ENCODE measurements around the gene AGTPBP1.

Gene AGTPBP1

GRCh38 chr9:85716031-85716877 is 25.5 kb downstream of the AGTPBP1 start:
- DNase-seq, result peak; percentile 82 to 86

GRCh38 chr9:85715587-85715986 is 26.2 kb downstream of the AGTPBP1 start:
- DNase-seq, result peak; percentile 95

GRCh38 chr9:85713897-85714296 is 27.9 kb downstream of the AGTPBP1 start:
- DNase-seq, result no peak

GRCh38 chr9:85704744-85705143 is 37.0 kb downstream of the AGTPBP1 start:
- DNase-seq, result no peak

- no peak for DNase-seq
Observed at GRCh38 chr9:85703398-85703797, 38.4 kb downstream of the AGTPBP1 start.

- DNase-seq, result peak; percentile 32 to 35
Observed at GRCh38 chr9:85702726-85703289, 38.9 kb downstream of the AGTPBP1 start.

- no peak for DNase-seq
Observed at GRCh38 chr9:85702191-85702590, 39.6 kb downstream of the AGTPBP1 start.

- DNase-seq, result peak in 1 of 2 experiments; percentile 8
Observed at GRCh38 chr9:85700330-85700729, 41.4 kb downstream of the AGTPBP1 start.

- no peak for DNase-seq
Observed at GRCh38 chr9:85688361-85688760, 53.4 kb downstream of the AGTPBP1 start.

GRCh38 chr9:85685081-85685480 is 56.7 kb downstream of the AGTPBP1 start:
- DNase-seq, result no peak

GRCh38 chr9:85676790-85677189 is 65.0 kb downstream of the AGTPBP1 start:
- no peak for DNase-seq

GRCh38 chr9:85667374-85667773 is 74.4 kb downstream of the AGTPBP1 start:
- DNase-seq, result no peak

GRCh38 chr9:85666086-85666485 is 75.7 kb downstream of the AGTPBP1 start:
- DNase-seq, result no peak

GRCh38 chr9:85662573-85662972 is 79.2 kb downstream of the AGTPBP1 start:
- peak; percentile 14 to 16 for DNase-seq

GRCh38 chr9:85658716-85659115 is 83.0 kb downstream of the AGTPBP1 start:
- DNase-seq, result no peak

GRCh38 chr9:85653153-85653552 is 88.6 kb downstream of the AGTPBP1 start:
- DNase-seq, result no peak

GRCh38 chr9:85647571-85647970 is 94.2 kb downstream of the AGTPBP1 start:
- peak in 1 of 2 experiments; percentile 1 for DNase-seq

- DNase-seq, result no peak
Observed at GRCh38 chr9:85645909-85646627, 95.7 kb downstream of the AGTPBP1 start.

- no peak for DNase-seq
Observed at GRCh38 chr9:85640425-85640824, 101.3 kb downstream of the AGTPBP1 start.

GRCh38 chr9:85639675-85640186 is 102.0 kb downstream of the AGTPBP1 start:
- no peak for DNase-seq

- DNase-seq, result no peak
Observed at GRCh38 chr9:85631809-85632208, 109.9 kb downstream of the AGTPBP1 start.

GRCh38 chr9:85630676-85631075 is 111.1 kb downstream of the AGTPBP1 start:
- no peak for DNase-seq

- no peak for DNase-seq
Observed at GRCh38 chr9:85617141-85617670, 124.5 kb downstream of the AGTPBP1 start.

All from AML-193 (cell line).